OCI-LY1 (cell line): ENCODE measurements around the gene STARD9.

Experiments used
- H2AFZ ChIP-seq: fragments of 200-600 bp; sonication (generic), shearing (Covaris generic); 2 replicates; pipeline ENCODE4 v1.6.0; 2014; ENCODE audit warnings: antibody characterized with exemption, mild to moderate bottlenecking, low read length
- H3F3A ChIP-seq: fragments of 200-600 bp; sonication (generic), shearing (Covaris generic); 2 replicates; pipeline ENCODE4 v1.6.0; 2014; ENCODE audit warnings: mild to moderate bottlenecking, antibody characterized with exemption, low read length, moderate library complexity; ENCODE audit not compliant: insufficient read depth
- H3K27ac ChIP-seq: fragments of 200-600 bp; sonication (generic); 2 replicates; pipeline ENCODE4 v1.5.1; 2014; ENCODE audit warnings: low read length, mixed run types, mild to moderate bottlenecking, low read depth; ENCODE audit not compliant: poor library complexity, severe bottlenecking
- H3K27me3 ChIP-seq: fragments of 200-600 bp; sonication (generic); 2 replicates; pipeline ENCODE4 v1.6.0; 2014; ENCODE audit warnings: antibody characterized with exemption, mild to moderate bottlenecking, low read length, moderate library complexity; ENCODE audit not compliant: insufficient read depth
- H3K36me3 ChIP-seq: fragments of 200-600 bp; sonication (generic); 2 replicates; pipeline ENCODE4 v1.6.1; 2014; ENCODE audit warnings: mild to moderate bottlenecking, antibody characterized with exemption, low read length, moderate library complexity, mixed read lengths; ENCODE audit not compliant: insufficient read depth
- H3K4me1 ChIP-seq: fragments of 200-600 bp; sonication (generic); 2 replicates; pipeline ENCODE4 v1.5.1; 2014; ENCODE audit warnings: mild to moderate bottlenecking, low read length, moderate library complexity; ENCODE audit not compliant: insufficient read depth, severe bottlenecking
- H3K4me2 ChIP-seq: fragments of 200-600 bp; sonication (generic), shearing (Covaris generic); 2 replicates; pipeline ENCODE4 v1.6.1; 2014; ENCODE audit warnings: low read length
- H3K4me3 ChIP-seq: fragments of 200-600 bp; sonication (generic); 2 replicates; pipeline ENCODE4 v1.5.1; 2014; ENCODE audit warnings: low read length, low read depth, mild to moderate bottlenecking, mixed read lengths; ENCODE audit not compliant: poor library complexity, severe bottlenecking
- H3K79me2 ChIP-seq: fragments of 200-600 bp; shearing (Covaris generic); 2 replicates; pipeline ENCODE4 v1.6.1; 2016; ENCODE audit warnings: mixed run types, low read length, mixed read lengths; ENCODE audit not compliant: insufficient read depth
- H3K9ac ChIP-seq: fragments of 200-600 bp; sonication (generic), shearing (Covaris generic); 2 replicates; pipeline ENCODE4 v1.6.1; 2014; ENCODE audit warnings: mild to moderate bottlenecking, low read length, mixed read lengths
- H3K9me2 ChIP-seq: fragments of 200-600 bp; sonication (generic), shearing (Covaris generic); 2 replicates; pipeline ENCODE4 v1.6.1; 2014; ENCODE audit warnings: low read depth, mild to moderate bottlenecking, low read length, mixed read lengths
- H3K9me3 ChIP-seq: fragments of 200-600 bp; shearing (Covaris generic); 2 replicates; pipeline ENCODE4 v1.6.1; 2014; ENCODE audit warnings: low read length, mixed read lengths
- H4K20me1 ChIP-seq: fragments of 200-600 bp; sonication (generic), shearing (Covaris generic); 2 replicates; pipeline ENCODE4 v1.6.0; 2016; ENCODE audit warnings: mild to moderate bottlenecking, low read length; ENCODE audit not compliant: insufficient read depth
- CTCF ChIP-seq: fragments of 200-600 bp; sonication (generic), shearing (Covaris generic); IDR thresholded peaks from 2 replicates; pipeline ENCODE4 v1.5.1; 2017; ENCODE audit warnings: mild to moderate bottlenecking, antibody characterized with exemption, low read length, moderate library complexity, mixed read lengths
- EZH2 ChIP-seq: fragments of 200-600 bp; sonication (generic), shearing (Covaris generic); IDR thresholded peaks from 2 replicates; pipeline ENCODE4 v1.8.0; 2017; ENCODE audit warnings: borderline replicate concordance, mixed run types, mild to moderate bottlenecking, antibody characterized with exemption, low read length, moderate library complexity, mixed read lengths

Gene STARD9

GRCh38 chr15:42582569-42583375, 7.4 kb downstream of the STARD9 start:
- no peak overlapping the region; the same call in 1 of the 2 replicates for H3K9ac ChIP-seq
- H3K27me3 ChIP-seq, result no peaks in the 10 kb centered on the region
- TF ChIP-seq CTCF (no peak), EZH2 (no peak)
- H3K4me2 ChIP-seq, result no peak overlapping the region
- H3K36me3 ChIP-seq, result peaks cover 9% of the 10 kb centered on the region; the same call in 1 of the 2 replicates
- H3K27ac ChIP-seq, result no peak overlapping the region
- H3F3A ChIP-seq, result no peaks in the 10 kb centered on the region
- no peaks in the 10 kb centered on the region for H3K9me3 ChIP-seq
- peaks cover 46% of the 10 kb centered on the region for H3K4me1 ChIP-seq
- no peak overlapping the region for H3K4me3 ChIP-seq
- no peaks in the 10 kb centered on the region for H4K20me1 ChIP-seq
- H2AFZ ChIP-seq, result no peak overlapping the region
- H3K9me2 ChIP-seq, result no peaks in the 10 kb centered on the region
- H3K79me2 ChIP-seq, result no peaks in the 10 kb centered on the region

- peak overlapping the region; percentile 3; the same call in 1 of the 2 replicates for H3K4me2 ChIP-seq
- no peak overlapping the region for H2AFZ ChIP-seq
- H3K36me3 ChIP-seq, result peaks cover 9% of the 10 kb centered on the region; the same call in 1 of the 2 replicates
- H4K20me1 ChIP-seq, result no peaks in the 10 kb centered on the region
- TF ChIP-seq EZH2 (no peak), CTCF (no peak)
- H3K9ac ChIP-seq, result peak overlapping the region; percentile 5; the same call in 1 of the 2 replicates
- H3K27me3 ChIP-seq, result no peaks in the 10 kb centered on the region
- no peaks in the 10 kb centered on the region for H3K9me3 ChIP-seq
- no peak overlapping the region for H3K4me3 ChIP-seq
- H3K27ac ChIP-seq, result no peak overlapping the region
- H3K79me2 ChIP-seq, result no peaks in the 10 kb centered on the region
- H3F3A ChIP-seq, result no peaks in the 10 kb centered on the region
- peaks cover 45% of the 10 kb centered on the region for H3K4me1 ChIP-seq
- H3K9me2 ChIP-seq, result no peaks in the 10 kb centered on the region
Measured at GRCh38 chr15:42584031-42584765, 8.8 kb downstream of the STARD9 start.

- H3K9me2 ChIP-seq, result no peaks in the 10 kb centered on the region
- no peaks in the 10 kb centered on the region for H3F3A ChIP-seq
- H3K27ac ChIP-seq, result no peak overlapping the region
- H3K36me3 ChIP-seq, result peaks cover 19% of the 10 kb centered on the region; the same call in 1 of the 2 replicates
- H3K9me3 ChIP-seq, result no peaks in the 10 kb centered on the region
- TF ChIP-seq EZH2 (no peak), CTCF (no peak)
- H3K9ac ChIP-seq, result no peak overlapping the region
- H3K27me3 ChIP-seq, result no peaks in the 10 kb centered on the region
- peaks cover 8% of the 10 kb centered on the region for H3K4me1 ChIP-seq
- no peak overlapping the region for H3K4me2 ChIP-seq
- H2AFZ ChIP-seq, result no peak overlapping the region
- no peaks in the 10 kb centered on the region for H4K20me1 ChIP-seq
- no peak overlapping the region for H3K4me3 ChIP-seq
- no peaks in the 10 kb centered on the region for H3K79me2 ChIP-seq
Measured at GRCh38 chr15:42590619-42591237, 15.3 kb downstream of the STARD9 start.
